H9 (cell line): Measurements from ENCODE around the gene U2AF1L4. TPM values are rescaled to one million over a fixed set of nuclear protein-coding genes. Genes with fewer than 3 reads are reported as not detected.

Source experiments
- DNase-seq: peaks from one replicate; pipeline ENCODE4 v3.0.0-alpha.2; 2017
- H2AFZ ChIP-seq: one replicate; pipeline ENCODE4 v1.6.1; 2013; ENCODE audit warnings: mild to moderate bottlenecking, low read length, control low read depth, moderate library complexity
- H2AK5ac ChIP-seq: 2 replicates; pipeline ENCODE4 v1.6.1; 2013; ENCODE audit warnings: low read length, control low read depth, mixed read lengths; ENCODE audit not compliant: insufficient read length
- H2BK120ac ChIP-seq: one replicate; pipeline ENCODE4 v1.6.1; 2013; ENCODE audit warnings: low read depth, mild to moderate bottlenecking, low read length, control low read depth, inconsistent platforms; ENCODE audit not compliant: poor library complexity, severe bottlenecking
- H2BK12ac ChIP-seq: 2 replicates; pipeline ENCODE4 v1.6.1; 2013; ENCODE audit warnings: low read length, control low read depth, mixed read lengths, low read depth; ENCODE audit not compliant: insufficient read length
- H2BK15ac ChIP-seq: 2 replicates; pipeline ENCODE4 v1.6.1; 2013; ENCODE audit warnings: low read depth, low read length, control low read depth
- H2BK20ac ChIP-seq: one replicate; pipeline ENCODE4 v1.6.1; 2013; ENCODE audit warnings: low read depth, mild to moderate bottlenecking, low read length, control low read depth, inconsistent platforms; ENCODE audit not compliant: poor library complexity, severe bottlenecking
- H2BK5ac ChIP-seq: 2 replicates; pipeline ENCODE4 v1.6.1; 2013; ENCODE audit warnings: low read length, control low read depth, mixed read lengths; ENCODE audit not compliant: insufficient read length
- H3K14ac ChIP-seq: 2 replicates; pipeline ENCODE4 v1.6.1; 2013; ENCODE audit warnings: low read length, control low read depth; ENCODE audit not compliant: insufficient read depth
- H3K18ac ChIP-seq: 2 replicates; pipeline ENCODE4 v1.6.1; 2013; ENCODE audit warnings: low read depth, mild to moderate bottlenecking, mixed read lengths, low read length, control low read depth; ENCODE audit not compliant: insufficient read length
- H3K23ac ChIP-seq: 2 replicates; pipeline ENCODE4 v1.6.1; 2013; ENCODE audit warnings: low read length, control low read depth, mixed read lengths, low read depth; ENCODE audit not compliant: insufficient read length
- H3K23me2 ChIP-seq: 2 replicates; pipeline ENCODE4 v1.6.1; 2013; ENCODE audit warnings: low read depth, mild to moderate bottlenecking, mixed read lengths, low read length, control low read depth; ENCODE audit not compliant: insufficient read length, poor library complexity, severe bottlenecking
- H3K27ac ChIP-seq: 2 replicates; pipeline ENCODE4 v1.5.1; 2013; ENCODE audit warnings: low read length, control low read depth, mixed read lengths, low read depth; ENCODE audit not compliant: insufficient read length
- H3K27me3 ChIP-seq: 2 replicates; pipeline ENCODE4 v1.6.1; 2013; ENCODE audit warnings: low read length, control low read depth, inconsistent platforms; ENCODE audit not compliant: insufficient read depth
- H3K4ac ChIP-seq: 2 replicates; pipeline ENCODE4 v1.6.1; 2013; ENCODE audit warnings: low read depth, mild to moderate bottlenecking, control low read depth, inconsistent platforms, low read length, moderate library complexity
- H3K4me1 ChIP-seq: 2 replicates; pipeline ENCODE4 v1.6.1; 2013; ENCODE audit warnings: low read length, control low read depth, inconsistent platforms; ENCODE audit not compliant: insufficient read depth
- H3K4me2 ChIP-seq: 2 replicates; pipeline ENCODE4 v1.6.1; 2013; ENCODE audit warnings: low read length, control low read depth, mixed read lengths; ENCODE audit not compliant: insufficient read length, insufficient read depth
- H3K56ac ChIP-seq: 2 replicates; pipeline ENCODE4 v1.6.1; 2013; ENCODE audit warnings: low read depth, mild to moderate bottlenecking, mixed read lengths, low read length, control low read depth; ENCODE audit not compliant: insufficient read length
- H3K79me1 ChIP-seq: 2 replicates; pipeline ENCODE4 v1.6.1; 2013; ENCODE audit warnings: low read depth, mild to moderate bottlenecking, moderate library complexity, low read length, control low read depth, inconsistent platforms; ENCODE audit not compliant: insufficient read depth, poor library complexity, severe bottlenecking
- H3K79me2 ChIP-seq: 2 replicates; pipeline ENCODE4 v1.6.1; 2013; ENCODE audit warnings: low read length, control low read depth, inconsistent platforms; ENCODE audit not compliant: insufficient read depth
- H3K9ac ChIP-seq: 2 replicates; pipeline ENCODE4 v1.6.1; 2013; ENCODE audit warnings: low read length, control low read depth, mixed read lengths; ENCODE audit not compliant: insufficient read length; ENCODE audit errors: extremely low read depth
- H3K9me3 ChIP-seq: one replicate; pipeline ENCODE4 v1.6.1; 2013; ENCODE audit warnings: low read depth, low read length, inconsistent platforms; ENCODE audit not compliant: control insufficient read depth
- H3T11ph ChIP-seq: one replicate; pipeline ENCODE4 v1.6.1; 2013; ENCODE audit warnings: mild to moderate bottlenecking, low read length, control low read depth, inconsistent platforms
- H4K20me1 ChIP-seq: one replicate; pipeline ENCODE4 v1.6.1; 2013; ENCODE audit not compliant: control insufficient read depth, insufficient read length, insufficient read depth
- H4K5ac ChIP-seq: 2 replicates; pipeline ENCODE4 v1.6.1; 2013; ENCODE audit warnings: low read depth, mild to moderate bottlenecking, mixed read lengths, low read length, control low read depth; ENCODE audit not compliant: insufficient read length
- H4K8ac ChIP-seq: replicated peaks from 2 replicates; pipeline ENCODE4 v1.6.1; 2013; ENCODE audit warnings: low read length, control low read depth, mixed read lengths, low read depth; ENCODE audit not compliant: insufficient read length
- H4K91ac ChIP-seq: 2 replicates; pipeline ENCODE4 v1.6.1; 2013; ENCODE audit warnings: low read depth, mild to moderate bottlenecking, moderate library complexity, mixed read lengths, low read length, control low read depth; ENCODE audit not compliant: insufficient read length
- H3K27ac Mint-ChIP-seq, 3 experiments: 2 replicates in 2 of 3; 3 replicates in 1 of 3; pipeline ENCODE4 v1.8.0; 2020 to 2021; ENCODE audit warnings: mixed read lengths in 3 of 3, mild to moderate bottlenecking in 1 of 3, moderate library complexity in 1 of 3
- H3K27me3 Mint-ChIP-seq: 2 replicates; pipeline ENCODE4 v1.8.0; 2021; ENCODE audit warnings: low read depth, mild to moderate bottlenecking, moderate library complexity, mixed read lengths
- H3K36me3 Mint-ChIP-seq, 3 experiments: 2 replicates in 2 of 3; 3 replicates in 1 of 3; pipeline ENCODE4 v1.8.0; 2020 to 2021; ENCODE audit warnings: low read depth in 3 of 3, mixed read lengths in 3 of 3; ENCODE audit not compliant: insufficient read depth in 1 of 3
- H3K4me1 Mint-ChIP-seq, 2 experiments: 2 replicates each; pipeline ENCODE4 v1.8.0; 2020; ENCODE audit warnings: mixed read lengths in 2 of 2
- H3K4me3 Mint-ChIP-seq, 2 experiments: 2 replicates in 1 of 2; 3 replicates in 1 of 2; pipeline ENCODE4 v1.8.0; 2020 to 2021; ENCODE audit warnings: mild to moderate bottlenecking in 2 of 2, mixed read lengths in 2 of 2, moderate library complexity in 1 of 2
- H3K9me3 Mint-ChIP-seq, 2 experiments: 2 replicates in 1 of 2; 3 replicates in 1 of 2; pipeline ENCODE4 v1.8.0; 2020; ENCODE audit warnings: mild to moderate bottlenecking in 2 of 2, mixed read lengths in 2 of 2, moderate library complexity in 1 of 2
- CTCF ChIP-seq: fragments of 200-600 bp; sonication (generic); conservative IDR thresholded peaks from 3 replicates; pipeline ENCODE4 v1.8.0; 2021; ENCODE audit warnings: antibody characterized with exemption, mild to moderate bottlenecking
- WGBS: extraction: QIAGEN DNeasy Blood & Tissue Kit; methylation state at CpG from one replicate; pipeline ENCODE4 v1.1.7; 2013; ENCODE audit warnings: missing lambda C conversion rate, low lambda C conversion rate, mixed read lengths; ENCODE audit not compliant: insufficient read length; ENCODE audit errors: extremely low coverage; 5-methylcytosine and 5-hydroxymethylcytosine counted together
- total RNA-seq: library from RNA; stranded (reverse); gene quantifications from 2 replicates; pipeline ENCODE4 v1.2.1, GENCODE V29; 2021

The U2AF1L4 gene
- total RNA-seq, 1 experiment from 2014 or later = 16.8 TPM

DNA sequence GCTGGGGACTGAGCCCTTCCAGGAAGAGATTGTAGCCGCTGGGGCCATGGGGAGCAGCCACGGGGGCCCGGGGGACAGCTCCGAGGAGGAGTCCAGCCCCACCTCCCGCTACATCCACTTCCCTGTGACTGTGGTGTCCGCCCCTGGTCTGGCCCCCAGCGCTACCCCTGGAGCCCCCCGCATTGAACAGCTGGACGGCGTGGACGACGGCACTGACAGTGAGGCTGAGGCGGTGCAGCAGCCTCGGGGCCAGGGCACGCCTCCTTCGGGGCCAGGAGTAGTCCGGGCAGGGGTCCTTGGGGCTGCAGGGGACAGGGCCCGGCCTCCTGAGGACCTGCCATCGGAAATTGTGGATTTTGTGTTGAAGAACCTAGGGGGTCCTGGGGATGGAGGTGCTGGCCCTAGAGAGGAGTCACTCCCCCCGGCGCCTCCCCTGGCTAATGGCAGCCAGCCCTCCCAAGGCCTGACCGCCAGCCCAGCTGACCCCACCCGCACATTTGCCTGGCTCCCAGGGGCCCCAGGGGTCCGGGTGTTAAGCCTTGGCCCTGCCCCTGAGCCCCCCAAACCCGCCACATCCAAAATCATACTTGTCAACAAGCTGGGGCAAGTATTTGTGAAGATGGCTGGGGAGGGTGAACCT, 12.6 kb downstream of the U2AF1L4 start:
- Histone ChIP-seq H3K4me1 (no peaks in the 10 kb centered on the region), H3K79me1 (no peaks in the 10 kb centered on the region), H4K20me1 (no peaks in the 10 kb centered on the region), H3K14ac (no peak overlapping the region), H4K91ac (no peak overlapping the region), H3K27ac (no peak overlapping the region), H3K27me3 (no peaks in the 10 kb centered on the region), H3K23me2 (no peaks in the 10 kb centered on the region), H3K56ac (no peak overlapping the region), H2BK20ac (no peak overlapping the region), H2BK5ac (no peak overlapping the region), H2BK12ac (no peak overlapping the region), H2AK5ac (no peak overlapping the region), H2BK120ac (no peak overlapping the region), H3K9me3 (no peaks in the 10 kb centered on the region), H3K9ac (no peak overlapping the region), H3K4ac (no peak overlapping the region), H2BK15ac (no peak overlapping the region), H4K5ac (no peak overlapping the region), H3K79me2 (no peaks in the 10 kb centered on the region), H4K8ac (no peak overlapping the region), H3K4me2 (no peak overlapping the region), H3T11ph (no peak overlapping the region), H2AFZ (no peak overlapping the region), H3K18ac (no peak overlapping the region), H3K23ac (no peak overlapping the region)
- Mint-ChIP-seq H3K9me3 (no peaks in the 10 kb centered on the region), H3K27ac (no peak overlapping the region), H3K4me3 (no peak overlapping the region), H3K36me3 (peaks cover 56 to 81% (median 77%) of the 10 kb centered on the region in 3 experiments), H3K4me1 (no peaks in the 10 kb centered on the region), H3K27me3 (no peaks in the 10 kb centered on the region)
- WGBS = no CpG with 5 or more reads among the region's 25 CpGs
- no peak for DNase-seq
- no peak for TF ChIP-seq CTCF
